ENCODE measurements around the gene WFDC10A.
"Not testable (repeated sequence)": the region's sequence is repeated elsewhere in the genome, so short reads cannot be mapped to it uniquely, and the experiment has no call there.

Gene WFDC10A

GRCh38 chr20:45629496-45630100, at the start of gene WFDC10A:
Gene WFDC10A (plus strand): TSS chr20:45629739. CDS start chr20:45629814, 75 bp downstream.
- no peak for DNase-seq

- DNase-seq, result no peak
Measured at GRCh38 chr20:45581702-45582101, 47.8 kb upstream of the WFDC10A start.

GRCh38 chr20:45583502-45583901, 46.0 kb upstream of the WFDC10A start:
- DNase-seq, result no peak

- not testable (repeated sequence) for DNase-seq
Measured at GRCh38 chr20:45584294-45584693, 45.2 kb upstream of the WFDC10A start.

- not testable (repeated sequence) for DNase-seq
Measured at GRCh38 chr20:45585986-45586385, 43.6 kb upstream of the WFDC10A start.

- no peak for DNase-seq
Measured at GRCh38 chr20:45588800-45589199, 40.7 kb upstream of the WFDC10A start.

- DNase-seq, result no peak
Measured at GRCh38 chr20:45589725-45590124, 39.8 kb upstream of the WFDC10A start.

GRCh38 chr20:45592574-45593189, 36.9 kb upstream of the WFDC10A start:
- DNase-seq, result no peak

GRCh38 chr20:45593498-45593897, 36.0 kb upstream of the WFDC10A start:
- no peak for DNase-seq

GRCh38 chr20:45595235-45595634, 34.3 kb upstream of the WFDC10A start:
- DNase-seq, result no peak

GRCh38 chr20:45607810-45608209, 21.7 kb upstream of the WFDC10A start:
- DNase-seq, result no peak

- DNase-seq, result no peak
Measured at GRCh38 chr20:45611054-45611453, 18.5 kb upstream of the WFDC10A start.

GRCh38 chr20:45612314-45612713, 17.2 kb upstream of the WFDC10A start:
- DNase-seq, result no peak

GRCh38 chr20:45617591-45617990, 11.9 kb upstream of the WFDC10A start:
- no peak for DNase-seq

GRCh38 chr20:45621593-45621992, 7.9 kb upstream of the WFDC10A start:
- no peak for DNase-seq

GRCh38 chr20:45626540-45626939, 3.0 kb upstream of the WFDC10A start:
- DNase-seq, result no peak

GRCh38 chr20:45630371-45630770, 832 bp downstream of the WFDC10A start:
- DNase-seq, result no peak

- no peak for DNase-seq
Measured at GRCh38 chr20:45631184-45631583, 1.6 kb downstream of the WFDC10A start, which contains the start of gene WFDC9. Gene WFDC9 (minus strand): TSS chr20:45631284. CDS start chr20:45610181, 21,103 bp downstream.

GRCh38 chr20:45636513-45636912, 7.0 kb downstream of the WFDC10A start:
- no peak for DNase-seq

GRCh38 chr20:45639687-45640086, 10.1 kb downstream of the WFDC10A start:
- DNase-seq, result no peak

- not testable (repeated sequence) for DNase-seq
Measured at GRCh38 chr20:45641076-45641475, 11.5 kb downstream of the WFDC10A start.

GRCh38 chr20:45645869-45646268, 16.3 kb downstream of the WFDC10A start:
- not testable (repeated sequence) for DNase-seq

GRCh38 chr20:45646875-45647274, 17.3 kb downstream of the WFDC10A start:
- DNase-seq, result no peak

- no peak for DNase-seq
Measured at GRCh38 chr20:45647441-45648050, 18.0 kb downstream of the WFDC10A start.
